ENCODE data around the gene HFE. TPM values are rescaled to one million over a fixed set of nuclear protein-coding genes. Genes with fewer than 3 reads are reported as not detected.
A peak's percentile ranks its signal among the peaks of the same experiment; 100 is the strongest.

Gene HFE
- total and polyA plus RNA-seq, 2 of the 13 experiments (the other 11 are each of a cell fraction or from before 2014, with no cell fraction given): 3.7 to 6.3 TPM

DNA sequence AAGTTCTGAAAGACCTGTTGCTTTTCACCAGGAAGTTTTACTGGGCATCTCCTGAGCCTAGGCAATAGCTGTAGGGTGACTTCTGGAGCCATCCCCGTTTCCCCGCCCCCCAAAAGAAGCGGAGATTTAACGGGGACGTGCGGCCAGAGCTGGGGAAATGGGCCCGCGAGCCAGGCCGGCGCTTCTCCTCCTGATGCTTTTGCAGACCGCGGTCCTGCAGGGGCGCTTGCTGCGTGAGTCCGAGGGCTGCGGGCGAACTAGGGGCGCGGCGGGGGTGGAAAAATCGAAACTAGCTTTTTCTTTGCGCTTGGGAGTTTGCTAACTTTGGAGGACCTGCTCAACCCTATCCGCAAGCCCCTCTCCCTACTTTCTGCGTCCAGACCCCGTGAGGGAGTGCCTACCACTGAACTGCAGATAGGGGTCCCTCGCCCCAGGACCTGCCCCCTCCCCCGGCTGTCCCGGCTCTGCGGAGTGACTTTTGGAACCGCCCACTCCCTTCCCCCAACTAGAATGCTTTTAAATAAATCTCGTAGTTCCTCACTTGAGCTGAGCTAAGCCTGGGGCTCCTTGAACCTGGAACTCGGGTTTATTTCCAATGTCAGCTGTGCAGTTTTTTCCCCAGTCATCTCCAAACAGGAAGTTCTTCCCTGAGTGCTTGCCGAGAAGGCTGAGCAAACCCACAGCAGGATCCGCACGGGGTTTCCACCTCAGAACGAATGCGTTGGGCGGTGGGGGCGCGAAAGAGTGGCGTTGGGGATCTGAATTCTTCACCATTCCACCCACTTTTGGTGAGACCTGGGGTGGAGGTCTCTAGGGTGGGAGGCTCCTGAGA, at the start of gene HFE (continued):
- TF ChIP-seq KLF15 (CRISPR knock-in tag; IDR thresholded peaks at IDR 0.05; ENCODE audit: borderline replicate concordance) (no peak), CSRNP2 (CRISPR knock-in tag; conservative IDR thresholded peaks at IDR 0.05; ENCODE audit: low read depth) (no peak), TIGD3 (CRISPR knock-in tag; IDR thresholded peaks at IDR 0.05; ENCODE audit: borderline replicate concordance) (no peak), ZNF557 (CRISPR knock-in tag; IDR thresholded peaks at IDR 0.05) (0 out of 2 replicates have a peak, but pooled peaks have one; percentile 11), DPF2 (CRISPR knock-in tag; IDR thresholded peaks at IDR 0.05; ENCODE audit: borderline replicate concordance, low read depth) (no peak), ZNF607 (CRISPR knock-in tag; IDR thresholded peaks at IDR 0.05; ENCODE audit: borderline replicate concordance) (peak; percentile 76; the same call in 1 of the 2 replicates), CREM (IDR thresholded peaks at IDR 0.05) (peak; percentile 22; the same call in 1 of the 2 replicates), CREM (CRISPR knock-in tag; IDR thresholded peaks at IDR 0.05) (no peak), ARNT2 (CRISPR knock-in tag; IDR thresholded peaks at IDR 0.05; ENCODE audit: low read depth) (no peak), TBX3 (IDR thresholded peaks at IDR 0.05; ENCODE audit: borderline replicate concordance) (no peak), PAF1 (CRISPR knock-in tag; IDR thresholded peaks at IDR 0.05) (no peak), ZNF550 (CRISPR knock-in tag; IDR thresholded peaks at IDR 0.05; ENCODE audit: borderline replicate concordance) (0 out of 2 replicates have a peak, but pooled peaks have one; percentile 20), NFATC3 (CRISPR knock-in tag; IDR thresholded peaks at IDR 0.05) (no peak), RORA (CRISPR knock-in tag; IDR thresholded peaks at IDR 0.05) (no peak), CHCHD3 (CRISPR knock-in tag; IDR thresholded peaks at IDR 0.05) (no peak), HMGXB3 (CRISPR knock-in tag; IDR thresholded peaks at IDR 0.05; ENCODE audit: borderline replicate concordance) (no peak), ZNF549 (CRISPR knock-in tag; IDR thresholded peaks at IDR 0.05) (no peak), FLYWCH1 (CRISPR knock-in tag; IDR thresholded peaks at IDR 0.05) (no peak), PRPF4 (IDR thresholded peaks at IDR 0.05; ENCODE audit: low read depth, low read length, poor library complexity, severe bottlenecking) (peak; percentile 16)
- TF ChIP-seq, protein P1, sequence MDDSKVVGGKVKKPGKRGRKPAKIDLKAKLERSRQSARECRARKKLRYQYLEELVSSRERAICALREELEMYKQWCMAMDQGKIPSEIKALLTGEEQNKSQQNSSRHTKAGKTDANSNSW (CRISPR knock-in tag; IDR thresholded peaks at IDR 0.05; ENCODE audit: borderline replicate concordance): no peak
